ENCODE measurements around the gene ELAC2.
"Not testable (repeated sequence)": the region's sequence is repeated elsewhere in the genome, so short reads cannot be mapped to it uniquely, and the experiment has no call there.

Gene ELAC2

DNA sequence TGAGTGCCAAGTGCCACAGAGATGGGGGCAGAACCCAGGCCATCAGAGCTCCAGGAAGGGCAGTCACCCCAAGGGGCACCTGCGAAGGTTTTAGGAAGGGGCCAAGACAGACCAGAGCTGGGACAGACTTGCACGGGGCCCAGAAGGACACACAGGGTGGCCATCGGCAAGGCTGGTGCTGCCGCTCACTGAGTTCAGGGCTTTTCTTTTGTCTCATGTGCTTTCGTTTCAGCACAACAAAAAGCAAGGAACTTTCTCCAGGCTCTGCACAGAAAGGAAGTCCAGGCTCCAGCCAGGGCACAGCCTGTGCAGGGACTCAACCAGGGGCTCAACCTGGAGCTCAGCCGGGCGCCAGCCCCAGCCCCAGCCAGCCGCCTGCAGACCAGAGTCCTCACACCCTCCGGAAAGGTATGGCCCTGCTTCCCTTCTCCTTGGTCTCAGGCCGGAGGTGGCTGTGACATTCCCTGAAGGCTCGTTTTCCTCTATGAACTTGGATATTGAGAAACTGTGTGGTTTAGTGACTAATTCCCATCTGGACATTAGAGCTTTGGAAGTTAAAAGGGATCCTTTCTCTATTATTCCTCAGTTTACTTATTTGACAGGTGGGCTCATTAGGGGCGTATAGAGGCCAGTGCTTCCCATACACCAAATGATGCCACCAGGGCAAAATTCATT lies 37.9 kb downstream of the ELAC2 start:
- TF ChIP-seq ZFX (IDR thresholded peaks at IDR 0.05; ENCODE audit: borderline replicate concordance): no peak
- no peak overlapping the region for H3K27ac ChIP-seq

GRCh38 chr17:12979246-12979645 lies 38.6 kb downstream of the ELAC2 start:
- TF ChIP-seq ZFX (IDR thresholded peaks at IDR 0.05; ENCODE audit: borderline replicate concordance) (no peak), CTCF (IDR thresholded peaks at IDR 0.05) (no peak)
- no peak overlapping the region for H3K27ac ChIP-seq

GRCh38 chr17:12978787-12979186 lies 39.0 kb downstream of the ELAC2 start:
- not testable (repeated sequence) for H3K27ac ChIP-seq

- TF ChIP-seq ZFX (IDR thresholded peaks at IDR 0.05; ENCODE audit: borderline replicate concordance): no peak
- no peak for TF ChIP-seq CTCF (IDR thresholded peaks at IDR 0.05)
- no peak overlapping the region for H3K27ac ChIP-seq
Measured at GRCh38 chr17:12977008-12977751, 40.6 kb downstream of the ELAC2 start.

DNA sequence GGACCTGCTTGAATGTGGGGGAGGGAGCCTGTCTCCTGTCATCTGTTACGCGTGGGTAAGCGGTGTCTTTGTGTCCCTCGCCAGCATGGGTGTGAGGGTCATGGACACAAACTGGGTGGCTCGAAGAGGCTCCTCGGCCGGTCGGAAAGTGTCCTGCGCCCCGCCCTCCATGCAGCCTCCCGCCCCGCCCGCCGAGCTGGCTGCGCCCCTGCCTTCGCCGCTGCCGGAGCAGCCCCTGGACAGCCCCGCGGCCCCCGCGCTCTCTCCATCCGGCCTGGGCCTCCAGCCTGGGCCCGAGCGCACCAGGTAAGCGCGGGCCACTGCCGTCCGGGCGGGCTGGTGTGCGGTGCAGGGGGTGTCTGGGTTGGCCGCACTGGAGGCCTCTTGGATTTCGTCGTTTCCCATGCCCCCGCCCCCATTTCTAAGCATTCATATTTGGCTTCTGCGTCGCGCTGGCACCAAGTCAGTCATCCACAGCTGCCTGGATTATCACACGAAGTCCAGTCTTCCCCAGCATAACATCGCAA lies 43.8 kb downstream of the ELAC2 start:
- H3K27ac ChIP-seq: no peak overlapping the region
- TF ChIP-seq ZFX (IDR thresholded peaks at IDR 0.05; ENCODE audit: borderline replicate concordance) (no peak), CTCF (IDR thresholded peaks at IDR 0.05) (no peak)

DNA sequence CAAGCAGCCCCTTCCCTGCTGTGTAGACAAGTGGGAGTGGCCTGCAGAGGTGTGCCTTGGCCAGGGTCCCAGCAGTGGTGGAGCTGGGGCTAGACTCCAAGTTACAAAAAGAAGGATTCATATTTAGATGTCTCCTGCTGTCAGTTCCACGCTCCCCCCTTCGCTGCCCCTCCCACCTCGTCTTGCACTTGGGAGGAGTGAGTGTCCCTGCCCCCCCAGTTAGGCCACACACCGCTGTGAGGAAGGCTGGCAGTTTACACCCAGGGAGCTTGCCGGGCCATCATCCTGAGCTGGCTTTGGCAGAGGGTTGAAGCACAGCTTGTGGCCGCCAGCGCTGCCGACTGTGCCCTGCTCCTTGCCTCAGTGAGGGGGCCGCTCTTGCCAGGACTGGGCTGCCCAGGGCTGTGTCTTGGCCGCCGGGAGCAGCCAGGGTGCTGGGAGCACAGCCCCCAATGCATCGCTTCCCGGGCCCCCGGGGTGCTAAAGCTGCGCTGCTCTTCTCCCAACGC lies 44.3 kb downstream of the ELAC2 start:
- H3K27ac ChIP-seq: no peak overlapping the region
- no peak for TF ChIP-seq CTCF (IDR thresholded peaks at IDR 0.05)
- TF ChIP-seq ZFX (IDR thresholded peaks at IDR 0.05; ENCODE audit: borderline replicate concordance): no peak

GRCh38 chr17:12967962-12968361 lies 49.9 kb downstream of the ELAC2 start:
- TF ChIP-seq CTCF (IDR thresholded peaks at IDR 0.05) (no peak), ZFX (IDR thresholded peaks at IDR 0.05; ENCODE audit: borderline replicate concordance) (no peak)
- H3K27ac ChIP-seq: no peak overlapping the region

- TF ChIP-seq CTCF (IDR thresholded peaks at IDR 0.05) (no peak), ZFX (IDR thresholded peaks at IDR 0.05; ENCODE audit: borderline replicate concordance) (no peak)
- H3K27ac ChIP-seq: no peak overlapping the region
Measured at GRCh38 chr17:12966413-12966812, 51.4 kb downstream of the ELAC2 start.

All from 22Rv1 (cell line).